ENCODE measurements around the gene CFAP299.
"Not testable (repeated sequence)": the region's sequence is repeated elsewhere in the genome, so short reads cannot be mapped to it uniquely, and the experiment has no call there.

The CFAP299 gene

GRCh38 chr4:80311130-80311529, 24.4 kb upstream of the CFAP299 start:
- no peak for DNase-seq
- TF ChIP-seq GATA1 (IDR thresholded peaks at IDR 0.05; ENCODE audit: low read depth, low read length) (no peak), POLR2A (IDR thresholded peaks at IDR 0.05; ENCODE audit: low read length) (no peak)

GRCh38 chr4:80312124-80312523, 23.4 kb upstream of the CFAP299 start:
- no peak for DNase-seq
- TF ChIP-seq POLR2A (IDR thresholded peaks at IDR 0.05; ENCODE audit: low read length) (no peak), GATA1 (IDR thresholded peaks at IDR 0.05; ENCODE audit: low read depth, low read length) (no peak)

GRCh38 chr4:80313627-80314026, 21.9 kb upstream of the CFAP299 start:
- no peak for DNase-seq
- TF ChIP-seq GATA1 (IDR thresholded peaks at IDR 0.05; ENCODE audit: low read depth, low read length) (no peak), POLR2A (IDR thresholded peaks at IDR 0.05; ENCODE audit: low read length) (no peak)

- not testable (repeated sequence) for DNase-seq
Measured at GRCh38 chr4:80315848-80316247, 19.7 kb upstream of the CFAP299 start.

GRCh38 chr4:80321341-80321740, 14.2 kb upstream of the CFAP299 start:
- DNase-seq = no peak
- TF ChIP-seq POLR2A (IDR thresholded peaks at IDR 0.05; ENCODE audit: low read length) = no peak
- TF ChIP-seq GATA1 (IDR thresholded peaks at IDR 0.05; ENCODE audit: low read depth, low read length) = no peak

GRCh38 chr4:80321776-80322175, 13.8 kb upstream of the CFAP299 start:
- TF ChIP-seq POLR2A (IDR thresholded peaks at IDR 0.05; ENCODE audit: low read length) (no peak), GATA1 (IDR thresholded peaks at IDR 0.05; ENCODE audit: low read depth, low read length) (no peak)
- DNase-seq = no peak

GRCh38 chr4:80322716-80323115, 12.8 kb upstream of the CFAP299 start:
- peak in 1 of 2 experiments; percentile 4 for DNase-seq

GRCh38 chr4:80324171-80324570, 11.4 kb upstream of the CFAP299 start:
- DNase-seq = no peak
- no peak for TF ChIP-seq POLR2A (IDR thresholded peaks at IDR 0.05; ENCODE audit: low read length)
- no peak for TF ChIP-seq GATA1 (IDR thresholded peaks at IDR 0.05; ENCODE audit: low read depth, low read length)

More at GRCh38 chr4:80322716-80323115, 12.8 kb upstream of the CFAP299 start:
- TF ChIP-seq POLR2A (IDR thresholded peaks at IDR 0.05; ENCODE audit: low read length) (no peak), GATA1 (IDR thresholded peaks at IDR 0.05; ENCODE audit: low read depth, low read length) (no peak)

- TF ChIP-seq POLR2A (IDR thresholded peaks at IDR 0.05; ENCODE audit: low read length) (no peak), GATA1 (IDR thresholded peaks at IDR 0.05; ENCODE audit: low read depth, low read length) (no peak)
- DNase-seq = no peak
Measured at GRCh38 chr4:80331693-80332092, 3.8 kb upstream of the CFAP299 start.

GRCh38 chr4:80333121-80333520, 2.4 kb upstream of the CFAP299 start:
- TF ChIP-seq GATA1 (IDR thresholded peaks at IDR 0.05; ENCODE audit: low read depth, low read length) = no peak
- no peak for TF ChIP-seq POLR2A (IDR thresholded peaks at IDR 0.05; ENCODE audit: low read length)
- DNase-seq = no peak

- TF ChIP-seq POLR2A (IDR thresholded peaks at IDR 0.05; ENCODE audit: low read length) (no peak), GATA1 (IDR thresholded peaks at IDR 0.05; ENCODE audit: low read depth, low read length) (no peak)
- no peak for DNase-seq
Measured at GRCh38 chr4:80334568-80334967, 962 bp upstream of the CFAP299 start.

GRCh38 chr4:80335226-80335553, 340 bp upstream of the CFAP299 start:
- TF ChIP-seq GATA1 (IDR thresholded peaks at IDR 0.05; ENCODE audit: low read depth, low read length) = no peak
- DNase-seq = no peak

GRCh38 chr4:80336582-80336981, 1.1 kb downstream of the CFAP299 start:
- DNase-seq = peak; percentile 15 to 34
- no peak for TF ChIP-seq POLR2A (IDR thresholded peaks at IDR 0.05; ENCODE audit: low read length)
- TF ChIP-seq GATA1 (IDR thresholded peaks at IDR 0.05; ENCODE audit: low read depth, low read length) = no peak

- TF ChIP-seq GATA1 (IDR thresholded peaks at IDR 0.05; ENCODE audit: low read depth, low read length) (no peak), POLR2A (IDR thresholded peaks at IDR 0.05; ENCODE audit: low read length) (no peak)
- DNase-seq = no peak
Measured at GRCh38 chr4:80340036-80340435, 4.5 kb downstream of the CFAP299 start.

GRCh38 chr4:80342684-80343083, 7.2 kb downstream of the CFAP299 start:
- DNase-seq = not testable (repeated sequence)

- no peak for TF ChIP-seq GATA1 (IDR thresholded peaks at IDR 0.05; ENCODE audit: low read depth, low read length)
- TF ChIP-seq POLR2A (IDR thresholded peaks at IDR 0.05; ENCODE audit: low read length) = no peak
- no peak for DNase-seq
Measured at GRCh38 chr4:80343887-80344286, 8.4 kb downstream of the CFAP299 start.
